ENCODE data around the gene C12orf57.

C12orf57 gene

DNA sequence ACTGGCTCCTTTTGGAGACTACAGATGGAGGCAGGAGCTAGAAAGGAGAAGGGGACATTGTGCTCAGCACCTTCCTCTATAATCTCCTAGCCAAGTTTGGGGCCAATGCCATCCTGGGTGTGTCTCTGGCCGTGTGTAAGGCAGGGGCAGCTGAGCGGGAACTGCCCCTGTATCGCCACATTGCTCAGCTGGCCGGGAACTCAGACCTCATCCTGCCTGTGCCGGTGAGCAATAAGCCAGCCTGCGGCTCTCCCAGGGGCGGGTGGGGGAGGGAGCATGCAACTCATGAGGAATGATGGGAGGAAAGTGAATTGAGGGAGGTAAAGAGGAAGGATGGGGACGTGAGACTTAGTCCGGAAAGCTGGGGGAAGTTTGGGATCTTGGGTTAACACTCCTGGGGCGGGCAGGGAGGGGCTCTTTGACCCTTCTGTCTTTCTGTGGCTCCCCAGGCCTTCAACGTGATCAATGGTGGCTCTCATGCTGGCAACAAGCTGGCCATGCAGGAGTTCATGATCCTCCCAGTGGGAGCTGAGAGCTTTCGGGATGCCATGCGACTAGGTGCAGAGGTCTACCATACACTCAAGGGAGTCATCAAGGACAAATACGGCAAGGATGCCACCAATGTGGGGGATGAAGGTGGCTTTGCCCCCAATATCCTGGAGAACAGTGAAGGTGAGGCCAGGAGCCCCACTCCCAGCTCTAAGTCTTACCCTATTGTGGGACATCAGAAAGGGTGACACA is 26.2 kb upstream of the C12orf57 start:
- DNase-seq (ENCODE audit: low read depth in 2 of 2), result no peak

DNA sequence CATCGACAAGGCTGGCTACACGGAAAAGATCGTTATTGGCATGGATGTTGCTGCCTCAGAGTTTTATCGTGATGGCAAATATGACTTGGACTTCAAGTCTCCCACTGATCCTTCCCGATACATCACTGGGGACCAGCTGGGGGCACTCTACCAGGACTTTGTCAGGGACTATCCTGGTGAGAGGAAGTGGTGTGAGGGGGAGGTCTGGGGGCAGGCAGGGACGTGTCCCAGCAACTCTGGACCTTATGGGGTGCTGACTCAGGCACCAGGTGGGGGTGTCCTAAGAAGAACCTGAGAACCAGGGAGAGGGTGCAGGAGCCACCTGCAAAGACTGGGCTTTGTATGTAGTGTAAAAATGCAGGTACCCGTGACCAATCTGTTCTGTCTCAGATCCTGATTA is 24.2 kb upstream of the C12orf57 start:
- DNase-seq (ENCODE audit: low read depth in 2 of 2), result no peak

DNA sequence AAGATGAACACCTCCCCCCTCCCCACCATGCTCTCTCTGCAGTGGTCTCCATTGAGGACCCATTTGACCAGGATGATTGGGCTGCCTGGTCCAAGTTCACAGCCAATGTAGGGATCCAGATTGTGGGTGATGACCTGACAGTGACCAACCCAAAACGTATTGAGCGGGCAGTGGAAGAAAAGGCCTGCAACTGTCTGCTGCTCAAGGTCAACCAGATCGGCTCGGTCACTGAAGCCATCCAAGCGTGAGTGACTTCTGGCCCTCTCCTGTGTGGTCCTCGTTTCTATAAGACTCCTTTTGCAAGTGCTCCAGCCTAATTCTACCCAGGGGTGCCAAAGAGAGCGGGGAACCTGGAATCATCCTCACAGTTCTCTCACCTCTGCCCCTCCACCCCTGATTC is 22.3 kb upstream of the C12orf57 start:
- DNase-seq (ENCODE audit: low read depth in 2 of 2), result no peak

DNA sequence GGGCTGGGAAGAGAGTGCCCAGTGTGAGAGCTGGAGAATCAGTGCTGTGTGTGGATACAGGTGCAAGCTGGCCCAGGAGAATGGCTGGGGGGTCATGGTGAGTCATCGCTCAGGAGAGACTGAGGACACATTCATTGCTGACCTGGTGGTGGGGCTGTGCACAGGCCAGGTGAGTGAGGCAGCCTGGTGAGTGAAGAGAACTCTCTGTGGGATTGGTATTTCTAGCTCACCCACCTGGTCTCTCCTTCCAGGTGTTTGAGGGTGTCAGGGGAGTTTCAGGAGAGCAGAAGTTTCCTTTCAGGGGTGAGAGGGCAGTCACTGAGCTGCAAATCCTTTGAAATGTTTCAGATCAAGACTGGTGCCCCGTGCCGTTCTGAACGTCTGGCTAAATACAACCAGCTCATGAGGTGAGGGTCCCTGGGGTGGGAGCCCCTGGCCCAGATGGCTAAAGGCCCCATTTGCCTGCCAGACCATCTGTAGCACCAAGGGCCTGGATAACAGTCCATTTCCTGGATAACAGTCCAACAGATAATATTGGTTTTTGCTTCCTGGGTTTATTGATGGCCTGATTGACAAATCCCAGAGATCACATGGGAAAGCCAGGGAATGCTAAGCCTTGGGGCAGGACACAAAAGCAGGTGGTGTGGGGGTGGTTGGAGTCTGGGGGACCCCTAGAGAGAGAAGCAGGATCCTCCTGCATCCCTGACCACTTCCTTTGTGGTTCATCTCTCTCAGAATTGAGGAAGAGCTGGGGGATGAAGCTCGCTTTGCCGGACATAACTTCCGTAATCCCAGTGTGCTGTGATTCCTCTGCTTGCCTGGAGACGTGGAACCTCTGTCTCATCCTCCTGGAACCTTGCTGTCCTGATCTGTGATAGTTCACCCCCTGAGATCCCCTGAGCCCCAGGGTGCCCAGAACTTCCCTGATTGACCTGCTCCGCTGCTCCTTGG is 21.6 kb upstream of the C12orf57 start:
- DNase-seq (ENCODE audit: low read depth in 2 of 2), result no peak

DNA sequence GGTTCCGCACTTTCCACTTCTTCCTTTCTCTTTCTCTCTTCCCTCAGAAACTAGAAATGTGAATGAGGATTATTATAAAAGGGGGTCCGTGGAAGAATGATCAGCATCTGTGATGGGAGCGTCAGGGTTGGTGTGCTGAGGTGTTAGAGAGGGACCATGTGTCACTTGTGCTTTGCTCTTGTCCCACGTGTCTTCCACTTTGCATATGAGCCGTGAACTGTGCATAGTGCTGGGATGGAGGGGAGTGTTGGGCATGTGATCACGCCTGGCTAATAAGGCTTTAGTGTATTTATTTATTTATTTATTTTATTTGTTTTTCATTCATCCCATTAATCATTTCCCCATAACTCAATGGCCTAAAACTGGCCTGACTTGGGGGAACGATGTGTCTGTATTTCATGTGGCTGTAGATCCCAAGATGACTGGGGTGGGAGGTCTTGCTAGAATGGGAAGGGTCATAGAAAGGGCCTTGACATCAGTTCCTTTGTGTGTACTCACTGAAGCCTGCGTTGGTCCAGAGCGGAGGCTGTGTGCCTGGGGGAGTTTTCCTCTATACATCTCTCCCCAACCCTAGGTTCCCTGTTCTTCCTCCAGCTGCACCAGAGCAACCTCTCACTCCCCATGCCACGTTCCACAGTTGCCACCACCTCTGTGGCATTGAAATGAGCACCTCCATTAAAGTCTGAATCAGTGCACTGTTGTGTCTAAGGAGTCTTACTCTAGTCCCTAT is 20.7 kb upstream of the C12orf57 start:
- DNase-seq (ENCODE audit: low read depth in 2 of 2), result no peak

DNA sequence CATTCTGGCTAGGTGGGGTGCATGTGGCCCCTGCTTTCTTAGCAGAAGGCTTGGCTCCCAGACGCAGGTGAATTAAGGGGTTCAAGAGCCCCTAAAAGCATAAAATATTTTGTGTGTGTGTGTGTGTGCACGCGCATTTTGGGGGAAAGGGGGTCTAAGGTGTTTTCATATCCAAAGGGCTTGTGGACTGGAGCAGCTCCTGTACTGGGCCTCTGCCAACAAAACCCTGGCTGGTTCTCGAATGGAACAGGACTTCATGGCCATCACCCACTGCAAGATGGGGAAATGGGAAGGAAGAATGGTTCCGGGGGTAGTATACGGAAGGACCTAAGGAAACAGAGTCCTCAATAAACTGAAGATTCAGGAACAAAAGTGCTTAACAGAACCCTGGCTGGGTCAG is 20.0 kb upstream of the C12orf57 start:
- DNase-seq (ENCODE audit: low read depth in 2 of 2), result no peak

DNA sequence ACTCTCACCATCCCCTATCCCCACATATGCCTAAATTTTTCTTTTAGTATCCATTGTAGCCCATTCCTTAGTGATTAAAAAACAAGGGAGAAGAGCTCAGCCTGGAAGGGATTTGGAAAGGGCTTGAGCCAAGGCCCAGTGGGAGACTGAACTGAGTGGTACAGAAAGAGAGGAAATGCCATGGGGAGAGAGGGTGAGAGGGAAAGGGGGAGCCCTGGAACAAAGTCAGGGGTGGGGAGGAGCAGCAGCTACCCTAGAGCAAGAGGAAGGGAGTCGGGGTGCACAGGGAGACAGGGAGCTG is 18.6 kb upstream of the C12orf57 start:
- no peak for DNase-seq (ENCODE audit: low read depth in 2 of 2)

DNA sequence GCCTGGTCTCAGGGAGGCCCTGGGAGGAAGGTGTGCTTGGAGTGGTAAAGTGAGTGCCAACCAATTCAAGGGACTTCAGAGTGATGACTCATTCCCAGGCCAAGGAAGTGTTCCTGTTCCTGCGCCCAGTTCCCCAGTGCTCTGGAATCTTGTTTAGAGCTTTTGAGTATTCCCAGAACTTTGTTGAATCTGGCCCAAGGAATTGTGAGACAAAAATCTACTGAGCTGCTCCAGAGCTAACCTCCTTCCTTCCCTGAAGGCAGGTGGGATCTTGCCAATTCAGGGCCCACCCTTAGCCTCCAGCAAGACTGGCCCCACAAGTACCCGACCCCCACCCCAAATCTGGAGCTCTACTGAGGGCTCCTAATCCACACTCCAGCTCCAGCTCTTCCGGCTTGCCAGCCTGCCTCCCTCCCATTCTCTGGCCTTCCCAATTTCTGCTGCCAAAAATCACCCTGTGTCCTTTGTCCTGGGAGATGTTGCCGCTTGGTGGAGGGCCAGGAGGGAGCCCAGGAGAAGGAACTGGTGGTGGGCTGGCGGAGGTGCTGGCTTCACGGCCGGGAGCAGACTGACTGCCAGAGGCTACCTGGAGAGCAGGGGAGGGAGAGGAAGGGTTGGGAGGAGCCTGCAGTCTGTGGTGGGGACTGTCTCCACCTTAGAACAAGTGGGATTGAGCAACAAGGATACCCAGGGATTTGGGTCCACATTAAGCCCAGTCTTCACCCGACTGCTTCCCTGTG is 18.1 kb upstream of the C12orf57 start:
- DNase-seq (ENCODE audit: low read depth in 2 of 2), result no peak

DNA sequence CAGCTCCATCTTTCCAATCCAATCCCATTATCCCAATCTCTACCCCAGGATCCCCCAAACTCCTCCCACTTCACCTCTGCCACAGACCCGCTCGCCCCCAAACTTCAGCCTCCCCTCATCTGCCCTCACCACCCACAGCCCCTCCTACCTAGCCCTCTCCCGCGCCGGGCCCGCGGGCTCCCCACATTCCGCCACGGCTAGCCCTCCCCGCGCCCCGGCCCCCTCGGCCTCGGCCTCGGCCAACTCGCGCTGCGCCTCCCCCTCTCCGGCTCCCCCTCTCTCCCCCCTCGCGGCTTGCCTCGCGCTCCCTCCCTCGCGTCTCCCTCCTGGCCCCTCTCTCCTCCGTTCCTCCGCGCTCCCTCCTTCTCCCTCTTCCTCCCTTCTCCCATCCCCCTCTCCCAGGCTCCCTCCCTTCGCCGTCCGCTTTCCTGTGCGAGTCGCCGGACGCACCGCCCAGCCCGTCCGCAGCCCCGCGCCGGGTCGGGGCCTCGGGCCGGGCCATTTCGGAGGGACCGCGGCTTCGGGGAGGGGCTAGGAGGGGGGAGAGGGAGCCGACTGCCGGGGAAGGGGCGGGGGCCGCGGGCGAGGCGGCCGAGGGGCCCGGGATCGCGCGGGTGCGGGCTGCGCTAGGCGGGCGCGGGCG is 16.3 kb upstream of the C12orf57 start, which contains the start of gene ATN1:
ATN1 (plus strand) TSS at position 581 of the 643 bp plus-strand sequence. CDS start 6,043 bp downstream, outside the sequence.
- peak in 1 of 2 donors; percentile 33 for DNase-seq (ENCODE audit: low read depth in 2 of 2)

DNA sequence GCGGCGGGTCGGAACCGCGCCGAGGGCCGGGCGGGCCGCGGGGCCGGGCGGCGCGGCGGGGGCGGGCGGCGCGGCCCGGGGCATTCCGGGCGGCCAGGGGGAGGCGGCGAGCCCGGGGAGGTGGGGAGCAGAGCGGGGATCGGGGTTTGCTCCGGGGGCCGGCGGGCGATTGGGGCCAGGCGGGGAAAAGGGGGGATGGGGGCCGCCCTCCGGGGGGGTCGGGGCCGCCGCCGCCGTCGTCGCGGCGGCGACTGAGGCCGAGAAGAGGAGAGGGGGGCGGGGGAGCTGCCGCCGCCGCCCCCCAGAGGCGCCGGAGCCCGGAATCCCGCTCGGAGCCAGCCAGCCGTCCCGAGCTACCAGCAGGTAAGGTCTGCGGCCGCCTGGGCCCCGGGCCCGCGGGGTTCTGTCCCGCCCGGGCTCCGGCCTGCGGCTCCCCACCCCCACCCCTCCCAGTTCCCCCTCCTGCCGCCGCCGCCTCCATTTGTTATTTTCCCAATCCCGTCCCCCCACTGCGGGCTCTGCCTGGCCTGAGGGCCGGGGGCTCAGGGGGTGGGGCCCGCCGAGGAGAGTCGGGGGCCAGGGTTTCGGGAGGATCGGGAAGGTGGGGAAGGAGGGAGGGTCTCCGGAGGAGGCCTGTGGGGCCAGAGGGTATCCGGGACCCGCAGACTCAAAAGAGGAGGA is 15.7 kb upstream of the C12orf57 start:
- no peak for DNase-seq (ENCODE audit: low read depth in 2 of 2)

DNA sequence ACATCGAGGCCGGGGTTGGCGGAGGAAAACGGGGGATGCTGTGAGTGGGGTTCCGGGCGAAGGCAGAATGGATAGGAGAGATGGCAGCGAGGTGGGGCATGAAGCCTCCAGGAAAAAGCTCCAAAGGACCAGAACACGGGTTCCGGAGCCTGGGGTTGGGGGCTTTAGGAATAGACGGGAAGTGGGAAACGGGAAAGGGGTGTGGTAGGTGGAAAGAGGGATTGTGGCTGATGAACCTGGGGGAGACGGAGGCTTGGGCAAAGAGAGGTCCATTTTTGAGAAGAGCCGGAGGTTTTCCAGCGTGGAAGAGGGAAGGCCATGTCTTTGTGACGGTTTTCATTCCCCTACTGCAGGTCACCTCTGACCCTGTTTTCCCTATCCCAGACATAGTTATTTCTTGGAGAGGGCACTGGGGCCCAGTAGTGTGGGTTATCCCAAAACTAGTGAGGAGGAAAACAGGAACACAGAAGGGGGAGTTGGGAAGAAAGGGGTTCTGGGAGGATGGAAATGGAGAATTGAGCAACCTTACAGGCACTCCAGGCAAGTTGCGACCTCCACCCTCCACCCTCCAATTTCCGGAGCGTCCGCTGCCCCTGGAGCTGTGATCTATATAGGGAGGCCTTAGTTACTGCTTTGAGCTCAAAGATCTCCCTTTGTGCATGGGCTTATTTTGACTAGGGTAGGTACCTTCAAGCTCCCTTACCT is 15.0 kb upstream of the C12orf57 start:
- DNase-seq (ENCODE audit: low read depth in 2 of 2), result no peak

DNA sequence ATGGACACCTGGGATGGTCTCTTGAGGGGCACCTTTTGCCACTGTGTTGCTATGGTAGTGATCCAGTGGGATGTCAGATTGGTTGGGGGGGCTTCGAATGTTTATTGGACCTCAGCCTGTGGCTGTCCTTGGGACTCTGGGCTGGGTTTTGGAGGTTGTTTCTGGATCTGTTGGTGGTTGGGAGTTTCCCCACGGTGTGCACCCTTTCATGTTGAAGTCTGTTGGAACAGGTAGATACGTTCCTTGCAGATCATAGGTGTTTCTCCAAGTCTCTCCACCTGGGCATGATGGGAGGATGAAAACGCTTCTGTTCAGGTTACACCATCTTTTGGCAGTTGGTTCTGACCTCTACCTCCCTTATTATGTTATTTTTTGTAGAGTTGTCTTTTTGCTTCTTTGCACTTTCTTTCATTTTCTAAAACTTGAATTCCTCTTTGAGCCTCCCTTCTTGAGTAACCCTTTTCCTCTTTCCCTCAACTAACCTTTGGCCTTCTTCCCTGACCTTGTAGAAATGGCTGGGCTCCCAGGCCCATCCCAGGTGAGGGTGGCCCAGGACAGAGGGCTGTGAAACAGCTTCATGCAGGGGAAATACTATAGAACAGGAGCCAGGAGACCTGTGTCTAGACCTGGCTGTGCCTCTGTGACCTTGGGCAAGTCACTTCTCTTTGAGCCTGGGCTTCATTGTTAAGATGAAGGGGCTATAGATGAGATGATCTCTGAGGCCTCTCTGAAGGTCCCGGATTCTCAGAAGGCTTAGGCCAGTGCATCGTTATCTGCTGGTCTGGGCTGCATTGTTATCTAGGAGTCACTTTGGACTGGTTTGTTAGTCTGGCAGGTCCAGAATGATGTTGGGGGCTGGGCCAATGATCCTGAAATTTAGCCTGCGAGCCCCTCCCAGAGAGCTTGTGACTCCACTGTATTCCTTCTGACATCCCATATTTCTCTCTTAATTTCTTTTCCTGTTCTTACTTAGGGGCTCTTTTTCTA is 14.1 kb upstream of the C12orf57 start:
- no peak for DNase-seq (ENCODE audit: low read depth in 2 of 2)

DNA sequence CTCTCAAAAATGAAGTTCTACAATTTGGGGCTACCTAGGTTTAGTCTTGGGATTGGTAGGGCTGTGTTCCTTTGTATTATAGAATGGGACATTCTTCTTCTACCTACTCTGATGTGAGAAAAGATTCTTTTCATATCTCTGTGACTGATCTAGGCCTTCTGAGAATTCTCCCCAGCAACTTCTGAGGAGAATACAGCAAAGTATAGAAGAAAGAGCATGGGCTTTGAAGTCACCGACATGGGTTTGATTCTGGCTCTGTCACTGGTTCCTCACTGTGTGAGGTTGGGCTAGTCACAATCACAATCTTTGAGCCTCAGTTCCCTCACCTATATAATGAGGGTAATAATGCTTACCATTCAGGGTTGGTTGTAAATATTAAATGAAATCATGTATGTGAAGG is 11.1 kb upstream of the C12orf57 start:
- DNase-seq (ENCODE audit: low read depth in 2 of 2), result no peak

DNA sequence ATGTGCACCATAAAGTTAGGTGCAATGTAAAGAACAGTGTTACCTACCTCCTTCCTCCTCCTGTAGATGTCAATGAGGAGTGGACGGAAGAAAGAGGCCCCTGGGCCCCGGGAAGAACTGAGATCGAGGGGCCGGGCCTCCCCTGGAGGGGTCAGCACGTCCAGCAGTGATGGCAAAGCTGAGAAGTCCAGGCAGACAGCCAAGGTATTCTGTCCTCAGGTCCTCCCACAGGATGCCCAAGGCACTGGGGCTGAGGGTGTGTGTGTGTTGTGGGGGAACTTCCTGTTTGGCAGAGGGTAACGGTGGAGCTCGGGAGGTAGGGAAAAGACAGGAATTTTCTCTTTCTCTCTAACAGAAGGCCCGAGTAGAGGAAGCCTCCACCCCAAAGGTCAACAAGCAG is 9.7 kb upstream of the C12orf57 start:
- no peak for DNase-seq (ENCODE audit: low read depth in 2 of 2)

DNA sequence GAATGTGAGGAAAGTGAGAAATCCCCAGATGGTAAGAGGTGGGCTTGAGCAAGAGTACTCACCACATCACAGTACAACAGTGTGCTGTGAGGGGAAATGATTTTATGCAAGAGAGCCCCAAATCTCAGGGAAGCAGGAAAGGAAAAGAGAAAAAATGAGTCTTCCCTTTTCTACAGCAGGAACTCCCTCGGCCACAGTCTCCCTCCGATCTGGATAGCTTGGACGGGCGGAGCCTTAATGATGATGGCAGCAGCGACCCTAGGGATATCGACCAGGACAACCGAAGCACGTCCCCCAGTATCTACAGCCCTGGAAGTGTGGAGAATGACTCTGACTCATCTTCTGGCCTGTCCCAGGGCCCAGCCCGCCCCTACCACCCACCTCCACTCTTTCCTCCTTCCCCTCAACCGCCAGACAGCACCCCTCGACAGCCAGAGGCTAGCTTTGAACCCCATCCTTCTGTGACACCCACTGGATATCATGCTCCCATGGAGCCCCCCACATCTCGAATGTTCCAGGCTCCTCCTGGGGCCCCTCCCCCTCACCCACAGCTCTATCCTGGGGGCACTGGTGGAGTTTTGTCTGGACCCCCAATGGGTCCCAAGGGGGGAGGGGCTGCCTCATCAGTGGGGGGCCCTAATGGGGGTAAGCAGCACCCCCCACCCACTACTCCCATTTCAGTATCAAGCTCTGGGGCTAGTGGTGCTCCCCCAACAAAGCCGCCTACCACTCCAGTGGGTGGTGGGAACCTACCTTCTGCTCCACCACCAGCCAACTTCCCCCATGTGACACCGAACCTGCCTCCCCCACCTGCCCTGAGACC is 8.2 kb upstream of the C12orf57 start:
- no peak for DNase-seq (ENCODE audit: low read depth in 2 of 2)

DNA sequence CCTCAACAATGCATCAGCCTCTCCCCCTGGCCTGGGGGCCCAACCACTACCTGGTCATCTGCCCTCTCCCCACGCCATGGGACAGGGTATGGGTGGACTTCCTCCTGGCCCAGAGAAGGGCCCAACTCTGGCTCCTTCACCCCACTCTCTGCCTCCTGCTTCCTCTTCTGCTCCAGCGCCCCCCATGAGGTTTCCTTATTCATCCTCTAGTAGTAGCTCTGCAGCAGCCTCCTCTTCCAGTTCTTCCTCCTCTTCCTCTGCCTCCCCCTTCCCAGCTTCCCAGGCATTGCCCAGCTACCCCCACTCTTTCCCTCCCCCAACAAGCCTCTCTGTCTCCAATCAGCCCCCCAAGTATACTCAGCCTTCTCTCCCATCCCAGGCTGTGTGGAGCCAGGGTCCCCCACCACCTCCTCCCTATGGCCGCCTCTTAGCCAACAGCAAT is 7.6 kb upstream of the C12orf57 start:
- no peak for DNase-seq (ENCODE audit: low read depth in 2 of 2)

DNA sequence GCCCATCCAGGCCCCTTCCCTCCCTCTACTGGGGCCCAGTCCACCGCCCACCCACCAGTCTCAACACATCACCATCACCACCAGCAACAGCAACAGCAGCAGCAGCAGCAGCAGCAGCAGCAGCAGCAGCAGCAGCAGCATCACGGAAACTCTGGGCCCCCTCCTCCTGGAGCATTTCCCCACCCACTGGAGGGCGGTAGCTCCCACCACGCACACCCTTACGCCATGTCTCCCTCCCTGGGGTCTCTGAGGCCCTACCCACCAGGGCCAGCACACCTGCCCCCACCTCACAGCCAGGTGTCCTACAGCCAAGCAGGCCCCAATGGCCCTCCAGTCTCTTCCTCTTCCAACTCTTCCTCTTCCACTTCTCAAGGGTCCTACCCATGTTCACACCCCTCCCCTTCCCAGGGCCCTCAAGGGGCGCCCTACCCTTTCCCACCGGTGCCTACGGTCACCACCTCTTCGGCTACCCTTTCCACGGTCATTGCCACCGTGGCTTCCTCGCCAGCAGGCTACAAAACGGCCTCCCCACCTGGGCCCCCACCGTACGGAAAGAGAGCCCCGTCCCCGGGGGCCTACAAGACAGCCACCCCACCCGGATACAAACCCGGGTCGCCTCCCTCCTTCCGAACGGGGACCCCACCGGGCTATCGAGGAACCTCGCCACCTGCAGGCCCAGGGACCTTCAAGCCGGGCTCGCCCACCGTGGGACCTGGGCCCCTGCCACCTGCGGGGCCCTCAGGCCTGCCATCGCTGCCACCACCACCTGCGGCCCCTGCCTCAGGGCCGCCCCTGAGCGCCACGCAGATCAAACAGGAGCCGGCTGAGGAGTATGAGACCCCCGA is 7.0 kb upstream of the C12orf57 start:
- peak in 1 of 2 donors; percentile 50 for DNase-seq (ENCODE audit: low read depth in 2 of 2)
